H1 (cell line): Measurements from ENCODE around the gene ZIC1. TPM values are rescaled to one million over a fixed set of nuclear protein-coding genes. Genes with fewer than 3 reads are reported as not detected.

Experiments used
- CBX5 ChIP-seq: fragments of 300-800, 300-1000 bp; sonication (generic); IDR thresholded peaks from 2 replicates; pipeline ENCODE4 v1.7.1; 2016; ENCODE audit warnings: antibody characterized with exemption, low read length, low read depth
- RBBP5 ChIP-seq: IDR thresholded peaks from 2 replicates; pipeline ENCODE4 v1.7.1; 2012; ENCODE audit warnings: low read depth, mild to moderate bottlenecking, inconsistent platforms, low read length, moderate library complexity, borderline replicate concordance
- polyA plus RNA-seq, 7 experiments: library from polyadenylated mRNA; depleted of rRNA in 3 of 7; stranded (reverse) in 5 of 7; unstranded in 2 of 7; fragments of >200 nt in 5 of 7; fragments of 200-250 nt in 2 of 7; gene quantifications; 1 replicate in 5 of 7; 2 replicates in 1 of 7; 4 replicates in 1 of 7; pipeline versions ENCODE4 v1.2.1 to v1.2.3, GENCODE V29; 2011 to 2013; ENCODE audit warnings: missing spikeins in 2 of 7, mixed read lengths in 2 of 7
- total RNA-seq: library from RNA; stranded (reverse); fragmentation: NEBNext Ultra II Directional; extraction: Animal tissue kit (Norgen Biotek cat#: 25700); gene quantifications from 2 replicates; pipeline ENCODE4 v1.2.1, GENCODE V29; 2021

Gene ZIC1
- total and polyA plus RNA-seq, 2 of the 8 experiments (the other 6 are each of a cell fraction or from before 2014, with no cell fraction given): 0.80 to 2.2 TPM

- TF ChIP-seq CBX5 (no peak), RBBP5 (no peak)
Measured at GRCh38 chr3:147369661-147370123, 39.5 kb upstream of the ZIC1 start (continued).
